NT2/D1 (cell line): ENCODE results near the gene ENO4.

Experiments used
- YY1 ChIP-seq: IDR thresholded peaks from 2 replicates; pipeline ENCODE4 v1.6.1; 2011; ENCODE audit not compliant: insufficient read length, insufficient read depth
- ZNF274 ChIP-seq: IDR thresholded peaks from 2 replicates; pipeline ENCODE4 v1.6.1; 2011; ENCODE audit warnings: mild to moderate bottlenecking, low read depth, low read length

DNA sequence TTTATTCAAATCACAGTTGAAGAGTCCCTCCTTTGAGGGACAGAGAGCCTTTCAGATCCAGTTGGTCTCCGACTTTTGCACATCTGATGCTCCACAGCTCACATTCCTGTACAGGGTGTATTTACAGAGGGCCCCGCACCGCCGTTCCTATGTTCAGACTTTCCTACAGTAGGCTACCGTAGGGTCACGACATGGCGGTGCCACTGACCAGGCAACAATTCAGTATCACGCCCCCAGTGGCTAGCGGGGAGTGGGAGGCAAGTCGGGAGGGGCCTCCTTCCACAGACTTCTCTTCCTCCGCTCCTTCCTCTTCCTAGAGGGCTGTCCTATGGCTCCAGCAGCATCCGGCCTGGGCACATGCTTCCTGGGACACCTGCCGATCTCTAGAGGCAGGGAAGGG lies 40.6 kb upstream of the ENO4 start:
- TF ChIP-seq ZNF274 (no peak), YY1 (no peak)
